Sciatic nerve (tissue), 2 donors: ENCODE data around the gene TTLL12. TPM values are rescaled to one million over a fixed set of nuclear protein-coding genes. Genes with fewer than 3 reads are reported as not detected.
A peak's percentile ranks its signal among the peaks of the same experiment; 100 is the strongest.

Source experiments
- ATAC-seq: fragments of 200-7000 bp; cut with Tn5 transposase; one replicate; pipeline ENCODE4 v1.9.1; 2020; ENCODE audit warnings: mild to moderate bottlenecking, moderate library complexity
- DNase-seq: peaks from one replicate; pipeline ENCODE4 v3.0.0-alpha.2; 2020; ENCODE audit warnings: low spot score
- intact Hi-C: fragments of 100-400 bp; cut with DNase I; formaldehyde crosslinking; loops from one replicate; pipeline ENCODE4 v1.14.2; 2022
- total RNA-seq: library from RNA; stranded (reverse); fragmentation: NEBNext Ultra II Directional; extraction: Animal tissue kit (Norgen Biotek cat#: 25700); gene quantifications from one replicate; pipeline ENCODE4 v1.2.1, GENCODE V29; 2021
- donor health status: DM: no; HTN: no; CAD: no.
- donor health status: DM: no; HTN: no; CAD: no.

Gene TTLL12
- total RNA-seq, 1 donor from 2014 or later: 24.3 TPM

DNA sequence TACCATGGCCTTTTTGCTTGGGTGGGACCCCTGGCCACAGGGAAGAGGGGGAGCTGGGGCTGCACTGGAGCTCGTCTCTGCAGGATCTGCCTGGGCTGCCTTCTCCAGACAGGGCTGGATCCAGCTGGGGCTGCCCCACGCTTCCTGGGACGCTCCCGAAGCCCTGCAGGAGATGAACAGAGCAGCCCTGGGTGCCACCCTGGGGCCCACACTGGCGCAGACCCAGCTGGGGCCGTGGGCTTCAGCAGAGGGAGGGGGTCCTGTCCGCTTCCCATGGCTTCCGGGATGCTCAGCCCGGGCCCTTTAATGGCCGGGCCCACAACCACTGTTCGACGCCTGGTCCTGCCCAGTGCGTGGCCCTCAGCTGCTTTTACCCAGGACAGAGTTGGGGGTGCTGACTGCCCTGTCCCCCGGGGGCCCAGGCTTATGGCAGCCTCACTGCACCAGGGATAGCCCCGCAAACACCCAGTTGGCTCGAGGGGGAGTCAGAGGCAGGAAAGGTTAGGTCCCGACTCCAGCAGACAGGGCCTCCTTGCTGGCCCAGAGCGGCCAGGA lies 23.6 kb downstream of the TTLL12 start:
- DNase-seq (no peak), ATAC-seq (peak; percentile 7)
- intact Hi-C loops: no loop called here

DNA sequence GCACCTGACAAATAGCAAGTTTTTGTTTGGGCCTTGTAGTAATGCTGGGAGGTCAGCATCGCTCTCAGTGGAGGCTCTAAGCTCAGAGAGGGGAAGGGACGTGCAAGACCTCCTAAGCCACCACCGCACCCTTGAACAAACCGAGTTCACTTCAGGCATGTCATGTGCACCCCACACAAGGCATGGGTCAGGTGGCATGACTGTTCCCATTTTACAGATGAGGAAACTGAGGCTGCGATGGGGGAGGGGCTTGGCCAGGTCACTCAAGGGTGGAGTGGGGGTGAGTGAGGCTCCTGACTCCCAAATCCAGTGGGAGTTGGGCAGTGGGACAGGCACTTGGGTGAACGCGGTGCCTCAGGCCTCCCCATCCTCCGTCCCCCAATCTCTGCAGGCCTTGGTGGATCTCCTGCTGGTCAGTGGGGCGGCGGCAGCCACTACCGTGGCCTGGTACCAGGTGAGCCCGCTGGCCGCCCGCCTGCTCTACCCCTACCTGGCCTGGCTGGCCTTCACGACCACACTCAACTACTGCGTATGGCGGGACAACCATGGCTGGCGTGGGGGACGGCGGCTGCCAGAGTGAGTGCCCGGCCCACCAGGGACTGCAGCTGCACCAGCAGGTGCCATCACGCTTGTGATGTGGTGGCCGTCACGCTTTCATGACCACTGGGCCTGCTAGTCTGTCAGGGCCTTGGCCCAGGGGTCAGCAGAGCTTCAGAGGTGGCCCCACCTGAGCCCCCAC lies 24.4 kb downstream of the TTLL12 start:
- ATAC-seq (no peak), DNase-seq (no peak)
- intact Hi-C loops: no loop called here

DNA sequence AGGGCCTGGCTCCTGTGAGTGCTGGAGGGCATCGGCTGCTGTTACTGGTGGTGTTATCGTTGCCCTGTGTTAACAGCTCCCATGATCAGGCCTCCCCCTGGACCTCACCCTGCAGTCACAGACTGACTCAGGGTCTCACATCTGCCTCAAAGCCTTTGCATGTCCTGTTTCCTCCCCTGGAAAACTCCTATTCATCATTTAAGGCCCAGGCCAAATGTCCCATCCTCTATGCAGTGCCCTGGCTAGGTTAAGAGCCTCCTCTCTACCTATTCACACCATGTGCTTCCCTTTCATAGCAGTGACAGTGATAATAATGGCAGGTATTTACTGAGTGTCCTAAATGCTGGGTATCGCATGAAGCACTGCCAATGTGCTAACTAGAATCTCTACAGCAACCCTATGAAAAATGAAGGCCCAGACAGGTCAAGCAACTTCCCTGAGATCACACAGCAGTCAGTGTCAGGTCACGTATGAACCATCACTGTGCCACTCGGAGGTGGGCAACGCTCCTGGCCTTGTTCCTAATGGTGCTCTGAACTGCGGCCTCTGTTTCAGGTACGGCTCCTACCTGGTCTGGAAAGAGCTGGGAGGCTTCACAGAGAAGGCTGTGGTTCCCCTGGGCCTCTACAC lies 26.3 kb downstream of the TTLL12 start:
- DNase-seq (no peak), ATAC-seq (no peak)
- intact Hi-C loops: no loop called here

DNA sequence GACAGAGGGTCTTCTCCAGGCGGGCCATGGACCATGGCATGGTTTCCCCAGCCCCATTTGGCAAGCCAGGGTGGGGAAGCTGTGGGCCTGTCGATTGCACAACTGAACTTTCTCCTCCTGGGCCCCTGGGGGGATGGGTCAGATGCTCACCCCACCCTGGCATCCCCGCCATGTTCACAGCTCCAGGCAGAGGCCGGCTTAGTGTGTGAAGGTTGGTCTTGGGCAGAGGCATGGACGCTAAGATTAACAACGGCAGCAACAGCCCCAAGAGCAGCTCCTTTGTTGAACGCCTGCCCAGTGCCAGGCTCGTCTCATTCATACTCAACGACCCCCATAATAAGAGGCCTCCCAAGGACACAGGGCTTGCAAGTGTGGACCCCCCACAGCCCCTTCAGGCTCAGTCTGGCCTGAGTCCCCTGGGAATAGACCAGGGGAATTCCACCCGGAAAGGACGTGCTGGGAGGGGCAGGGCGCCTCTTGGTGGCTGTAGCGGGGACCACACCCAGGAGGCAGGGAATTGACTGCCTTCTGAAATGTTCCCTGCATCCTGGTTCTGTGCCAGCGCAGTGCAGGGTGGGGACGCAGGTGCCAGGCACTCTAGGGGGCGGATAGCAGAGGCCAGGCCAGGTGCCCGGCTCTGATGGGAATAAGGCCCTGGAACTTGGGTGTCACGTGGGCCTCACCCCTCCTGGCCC lies 27.3 kb downstream of the TTLL12 start:
- ATAC-seq (no peak), DNase-seq (no peak)
- intact Hi-C loops: no loop called here

DNA sequence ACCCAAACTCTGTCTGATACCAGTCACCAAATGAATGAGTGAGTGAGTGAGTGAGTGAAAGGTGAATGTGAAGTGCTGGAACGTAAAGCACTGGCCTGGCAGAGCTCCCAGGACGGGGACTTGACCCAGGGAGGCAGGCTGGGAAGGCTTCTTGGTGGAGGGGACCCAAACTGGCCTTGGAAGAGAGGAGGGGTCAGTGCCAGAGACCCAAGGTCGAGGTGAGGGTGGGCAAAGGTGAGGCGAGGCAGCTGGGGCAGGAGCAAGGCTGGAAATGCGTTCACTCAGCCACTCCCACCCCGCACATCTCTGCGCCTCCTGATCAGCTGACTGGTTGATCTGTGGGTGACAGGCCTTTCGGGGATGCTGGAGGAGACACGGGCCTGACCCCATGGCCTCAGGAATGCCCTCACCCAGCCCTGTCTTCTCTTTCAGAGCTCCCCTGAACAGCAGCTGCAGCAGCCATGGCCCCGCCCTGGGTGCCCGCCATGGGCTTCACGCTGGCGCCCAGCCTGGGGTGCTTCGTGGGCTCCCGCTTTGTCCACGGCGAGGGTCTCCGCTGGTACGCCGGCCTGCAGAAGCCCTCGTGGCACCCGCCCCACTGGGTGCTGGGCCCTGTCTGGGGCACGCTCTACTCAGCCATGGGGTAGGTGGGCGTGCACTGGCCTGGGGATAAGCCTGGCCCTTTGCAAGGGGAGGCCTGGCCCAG lies 28.0 kb downstream of the TTLL12 start:
- ATAC-seq (no peak), DNase-seq (no peak)
- intact Hi-C loops: no loop called here

DNA sequence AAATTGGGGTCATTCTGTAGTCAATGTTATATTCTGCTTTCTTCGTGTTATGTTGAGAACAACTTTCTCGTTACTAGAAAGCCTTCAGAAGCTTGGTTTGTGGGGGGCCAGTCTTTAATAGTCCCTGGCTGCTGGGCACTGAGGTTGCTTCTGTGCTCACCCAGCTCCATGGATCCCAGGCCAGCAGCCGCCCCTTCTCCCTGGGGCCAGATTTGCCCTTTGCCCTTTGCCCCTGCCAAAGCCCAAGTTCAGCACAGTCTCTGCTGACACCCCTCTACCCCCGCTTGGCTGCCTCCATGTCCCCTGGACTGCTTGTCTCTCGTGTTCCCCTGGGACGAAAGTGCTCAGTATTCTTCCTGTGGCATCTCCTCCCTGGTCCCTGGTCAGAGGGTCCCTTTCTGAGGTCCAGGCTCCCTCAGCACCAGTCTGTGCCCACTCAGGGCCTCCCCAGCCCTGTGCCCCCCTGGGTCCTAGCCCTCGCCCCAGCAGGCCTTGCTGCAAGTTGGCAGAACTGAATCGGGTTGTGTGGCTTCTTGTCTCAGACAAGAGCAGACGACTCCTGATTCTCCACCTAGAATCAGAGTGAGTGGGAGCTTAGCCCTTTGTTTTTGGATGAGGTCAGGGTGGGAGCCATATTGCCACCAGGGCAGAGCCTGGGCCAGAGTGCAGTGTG lies 28.9 kb downstream of the TTLL12 start:
- no peak for ATAC-seq
- DNase-seq: no peak
- intact Hi-C loops: no loop called here

DNA sequence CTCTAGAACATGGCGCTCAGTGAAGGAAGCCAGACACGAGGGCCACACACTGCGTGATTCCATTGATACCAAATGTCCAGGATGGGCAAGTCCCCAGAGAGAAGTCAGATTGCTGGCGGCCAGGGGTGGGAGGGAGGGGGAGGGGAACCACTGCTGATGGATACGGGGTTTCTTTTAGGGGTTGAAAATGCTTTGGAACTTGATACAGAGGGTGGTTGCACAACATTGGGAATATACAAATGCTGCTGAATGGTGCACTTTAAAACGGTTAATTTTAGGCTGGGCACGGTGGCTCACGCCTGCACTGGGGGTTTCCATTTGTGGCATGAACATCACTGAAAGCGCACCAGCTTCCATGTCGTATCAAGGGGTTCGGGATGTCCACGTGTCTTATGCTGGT lies 30.5 kb downstream of the TTLL12 start:
- intact Hi-C loops: no loop called here
- ATAC-seq: no peak
- no peak for DNase-seq

DNA sequence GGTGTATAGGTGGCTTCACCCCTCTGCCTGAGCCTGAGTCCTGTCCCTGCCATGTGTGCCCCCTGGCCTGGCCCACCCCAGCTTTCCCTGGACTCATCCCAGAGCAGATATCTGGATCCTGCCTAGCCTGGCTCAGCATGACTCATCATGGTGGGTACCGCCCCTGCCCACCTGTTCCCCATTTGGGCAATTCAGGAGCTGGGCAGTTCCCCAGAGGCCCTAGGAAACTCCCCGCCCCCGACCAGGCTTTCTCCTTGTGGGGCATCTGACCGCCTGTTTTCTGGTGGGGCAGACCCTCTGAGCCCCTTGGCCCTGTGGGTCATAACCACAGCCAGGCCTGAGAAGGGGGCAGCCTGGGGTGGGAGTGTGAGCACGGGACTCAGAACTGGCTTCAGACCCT lies 31.1 kb downstream of the TTLL12 start:
- no peak for ATAC-seq
- intact Hi-C loops: no loop called here
- no peak for DNase-seq

DNA sequence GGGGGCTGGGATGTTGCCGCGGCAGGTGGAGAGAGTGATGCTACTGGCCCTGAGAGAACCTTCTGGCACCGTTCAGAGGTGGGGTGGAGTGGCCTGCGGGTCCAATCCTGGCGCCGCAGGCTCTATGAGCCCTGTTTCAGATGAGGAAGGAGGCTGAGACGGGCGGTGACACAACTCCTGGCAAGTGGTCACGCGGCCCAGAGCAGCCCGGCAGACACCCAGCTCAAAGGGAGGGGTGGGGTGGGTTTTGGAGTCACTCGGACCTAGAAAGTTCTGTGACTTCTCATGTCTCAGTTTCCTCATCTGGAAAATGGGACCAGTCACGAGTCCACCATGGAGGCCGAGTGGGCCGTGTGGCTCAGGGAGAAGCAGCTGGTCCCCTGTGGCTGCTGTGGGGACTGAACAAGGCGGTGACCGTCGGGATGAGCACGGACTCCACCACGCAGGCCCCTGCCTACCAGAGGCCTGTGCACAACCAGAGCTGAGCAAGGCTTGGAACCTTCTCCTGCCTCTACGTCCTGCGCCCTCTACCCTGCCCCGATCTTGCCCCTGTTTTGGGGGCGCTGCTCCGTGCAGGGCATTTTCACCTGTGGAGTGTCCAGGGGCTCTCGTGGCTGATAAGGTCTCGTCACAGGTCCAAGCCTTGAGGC lies 31.9 kb downstream of the TTLL12 start:
- intact Hi-C loops: loop anchor here (5.0 kb wide), 1 partner anchor 1938 kb away; no protein-coding TSS in a partner anchor
- ATAC-seq (peak; percentile 7), DNase-seq (no peak)

DNA sequence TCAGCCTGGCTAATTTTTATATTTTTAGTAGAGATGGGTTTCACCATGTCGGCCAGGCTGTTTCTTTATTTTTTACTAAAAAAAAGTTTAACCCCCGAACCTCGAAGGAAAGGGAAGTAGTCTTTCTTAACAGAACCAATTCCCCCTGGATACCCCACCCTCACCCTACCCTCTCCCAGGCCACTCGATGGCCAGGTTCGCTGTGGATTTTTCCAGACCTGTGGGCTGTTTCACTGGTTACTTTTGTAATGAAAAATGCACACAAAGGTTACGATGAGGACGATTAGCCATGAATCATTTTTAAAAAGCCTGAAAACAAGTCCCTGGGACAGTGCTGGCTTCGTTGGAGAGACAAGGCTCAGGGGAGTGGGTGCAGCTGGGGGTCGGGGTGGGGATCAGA lies 33.0 kb downstream of the TTLL12 start:
- ATAC-seq (no peak), DNase-seq (no peak)
- intact Hi-C loops: loop anchor here (5.0 kb wide), 1 partner anchor 1937 kb away; no protein-coding TSS in a partner anchor

DNA sequence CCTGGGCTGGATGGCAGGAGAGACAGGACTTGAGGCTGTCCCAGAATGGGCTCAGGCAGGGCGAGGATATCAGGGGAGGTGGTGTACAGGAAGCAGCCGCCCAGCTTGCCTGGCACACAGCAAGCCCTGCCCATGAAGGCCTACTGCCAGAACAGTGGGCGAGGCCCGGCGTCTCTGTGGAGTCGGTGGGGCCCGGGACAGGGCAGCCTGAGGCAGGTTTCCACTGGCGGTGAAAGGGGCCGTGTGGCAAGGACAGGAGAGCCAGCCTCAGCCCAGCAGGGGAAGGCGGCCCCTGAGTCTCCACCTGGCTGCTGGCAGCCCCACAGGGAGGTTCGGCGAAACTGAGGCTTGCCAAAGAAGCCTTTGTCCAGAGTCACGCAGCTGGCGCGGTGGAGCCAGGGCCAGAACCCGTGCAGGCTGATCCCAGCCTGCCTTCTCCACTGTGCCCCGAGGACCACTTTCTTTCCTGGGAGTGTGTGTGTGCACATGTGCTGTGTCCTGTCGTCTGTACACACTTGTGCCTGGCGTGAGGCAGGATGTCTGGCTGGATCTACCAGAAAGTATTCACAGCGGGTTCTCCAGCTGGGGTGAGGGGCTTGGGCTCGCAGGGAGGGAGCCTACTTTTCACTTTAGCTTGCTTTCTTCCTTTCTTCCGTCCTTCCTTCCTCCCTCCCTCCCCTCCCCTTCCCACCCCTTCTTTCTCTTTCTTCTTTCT lies 34.4 kb downstream of the TTLL12 start:
- ATAC-seq (peak; percentile 64), DNase-seq (peak; percentile 80)
- intact Hi-C loops: loop anchor here (5.0 kb wide), 1 partner anchor 1935 kb away; no protein-coding TSS in a partner anchor

DNA sequence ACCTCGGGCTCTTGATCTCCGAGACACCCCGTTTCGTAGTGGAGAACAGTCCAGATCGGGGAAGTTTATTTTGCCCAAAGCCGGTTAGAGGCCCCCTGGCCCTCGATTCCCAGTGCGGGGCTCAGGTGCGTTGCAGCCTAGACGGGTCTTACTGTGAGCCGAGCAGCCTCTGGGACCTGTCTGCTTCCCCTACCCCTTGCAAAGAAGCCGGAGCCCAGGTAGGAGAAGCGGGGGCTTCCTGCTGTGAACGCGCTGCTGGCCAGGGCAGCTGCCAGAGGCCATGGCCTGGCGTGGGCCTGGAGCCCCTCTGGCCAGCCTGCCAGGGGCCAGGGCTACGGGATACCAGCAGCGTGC lies 35.0 kb downstream of the TTLL12 start:
- peak; percentile 2 for ATAC-seq
- intact Hi-C loops: loop anchor here (5.0 kb wide), 1 partner anchor 1935 kb away; no protein-coding TSS in a partner anchor

DNA sequence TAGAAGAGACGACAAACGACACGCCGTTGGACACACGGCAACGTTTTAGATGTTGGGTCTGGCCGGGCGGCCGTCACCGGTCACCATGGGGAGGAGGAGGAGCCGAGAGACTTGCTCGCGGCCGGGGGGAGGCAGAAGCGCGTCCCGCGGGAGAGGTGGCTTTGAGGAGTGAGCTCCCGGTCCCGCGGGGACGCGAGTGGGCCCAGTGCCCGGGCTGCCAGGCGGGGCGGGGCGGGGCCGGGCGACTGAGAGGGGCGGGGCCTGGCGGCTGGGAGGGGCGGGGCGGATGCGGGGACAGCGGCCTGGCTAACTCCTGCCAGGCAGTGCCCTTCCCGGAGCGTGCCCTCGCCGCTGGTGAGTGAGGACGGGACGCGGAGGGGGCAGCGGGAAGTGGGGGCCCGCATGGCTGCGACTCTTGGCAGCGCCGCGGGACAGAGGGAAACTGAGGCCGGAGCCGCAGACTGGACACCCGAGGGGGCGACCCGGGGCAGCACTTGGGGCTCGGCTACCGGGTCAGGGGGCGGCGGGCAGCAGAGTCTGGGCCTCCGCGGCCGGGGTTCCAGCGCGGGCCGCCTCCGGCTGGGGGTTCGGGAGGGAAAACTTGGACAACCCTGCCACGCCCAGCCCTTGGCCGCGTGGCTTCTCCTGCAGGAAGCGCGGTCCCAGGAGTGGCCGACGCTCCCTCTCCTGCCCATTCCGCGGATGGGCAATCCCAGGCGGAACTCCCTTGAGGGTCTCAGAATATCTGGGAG lies 35.5 kb downstream of the TTLL12 start, which contains the start of gene TSPO:
Gene TSPO (plus strand): TSS at position 309 of the 752 bp plus-strand sequence. CDS start 7,680 bp downstream, outside the sequence.
- DNase-seq (peak; percentile 90), ATAC-seq (peak; percentile 72)
- intact Hi-C loops: loop anchor here (5.0 kb wide), 1 partner anchor 1934 kb away; no protein-coding TSS in a partner anchor

More for the DNA sequence above, 35.0 kb downstream of the TTLL12 start:
- no peak for DNase-seq

DNA sequence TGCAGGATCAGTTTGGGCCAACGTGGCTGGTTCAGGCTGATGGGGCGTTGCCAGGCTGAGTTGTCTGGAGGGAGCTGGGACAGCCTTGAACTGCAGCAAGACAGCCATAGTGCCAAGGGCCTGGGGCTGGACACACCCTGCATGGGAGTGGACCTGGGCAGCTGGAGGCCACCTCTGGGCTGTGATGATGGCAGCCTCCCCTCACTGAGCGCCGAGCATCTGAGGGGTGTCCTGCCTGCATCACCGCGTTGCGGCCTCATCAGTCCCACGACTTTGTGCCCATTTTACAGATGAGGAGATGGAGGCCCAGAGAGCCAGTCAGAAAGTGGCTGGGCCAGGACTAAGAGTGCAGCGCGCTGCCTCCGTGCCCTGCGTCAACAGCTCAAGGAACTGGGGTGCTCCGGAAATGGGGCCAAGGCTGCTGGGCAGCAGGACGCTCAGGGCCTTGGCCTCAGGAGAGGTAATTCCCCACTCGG lies 36.2 kb downstream of the TTLL12 start:
- intact Hi-C loops: loop anchor here (5.0 kb wide), 1 partner anchor 1933 kb away; no protein-coding TSS in a partner anchor
- ATAC-seq (no peak), DNase-seq (no peak)

DNA sequence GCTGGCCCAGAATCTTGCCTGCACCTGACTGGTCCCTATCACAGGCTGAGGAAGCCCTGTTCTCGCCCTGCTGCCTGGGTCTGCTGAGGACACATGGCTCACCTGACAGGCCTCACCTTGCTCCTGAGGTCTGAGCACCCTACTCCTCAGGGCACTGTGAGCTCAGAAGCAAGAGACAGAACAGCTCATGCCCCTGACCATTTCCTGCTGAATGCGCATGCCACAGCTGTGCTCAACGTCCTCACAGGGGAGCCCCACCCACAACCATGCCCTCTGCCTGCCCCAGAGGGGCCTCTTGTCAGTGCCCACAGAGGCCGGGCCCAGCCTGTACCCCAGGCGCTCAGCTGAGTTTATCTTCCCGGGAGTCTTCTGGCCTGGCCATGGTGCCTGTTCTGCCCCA lies 38.4 kb downstream of the TTLL12 start:
- ATAC-seq (no peak), DNase-seq (no peak)
- intact Hi-C loops: no loop called here

DNA sequence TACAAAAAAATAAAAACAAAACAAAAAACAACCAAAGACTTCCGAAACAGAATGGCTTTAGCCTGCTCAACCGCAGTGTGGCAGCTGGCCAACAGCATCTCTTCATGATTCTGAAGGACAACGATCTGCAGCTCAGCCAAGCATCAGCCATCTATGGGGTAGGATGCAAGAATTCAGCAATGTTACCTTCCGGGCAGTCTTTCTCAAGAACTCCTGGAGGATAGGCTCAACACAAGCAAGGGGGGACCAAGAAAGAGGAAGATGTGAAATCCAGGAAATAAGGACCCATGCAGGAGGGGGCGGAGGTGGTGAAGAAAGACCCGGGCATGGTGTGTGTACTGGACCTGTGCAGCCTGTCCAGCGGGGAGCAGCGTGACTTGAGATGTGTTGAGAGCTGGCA lies 39.1 kb downstream of the TTLL12 start:
- intact Hi-C loops: no loop called here
- ATAC-seq (no peak), DNase-seq (no peak)
